NCI-H1417 treated with DMSO at 0.1 percent for 48 hours (cell line): ENCODE measurements around the gene MICB.

Source experiments
- DNase-seq: peaks from one replicate; lab custom pipeline; 2025; lab: John Stamatoyannopoulos, UW

Gene MICB

DNA sequence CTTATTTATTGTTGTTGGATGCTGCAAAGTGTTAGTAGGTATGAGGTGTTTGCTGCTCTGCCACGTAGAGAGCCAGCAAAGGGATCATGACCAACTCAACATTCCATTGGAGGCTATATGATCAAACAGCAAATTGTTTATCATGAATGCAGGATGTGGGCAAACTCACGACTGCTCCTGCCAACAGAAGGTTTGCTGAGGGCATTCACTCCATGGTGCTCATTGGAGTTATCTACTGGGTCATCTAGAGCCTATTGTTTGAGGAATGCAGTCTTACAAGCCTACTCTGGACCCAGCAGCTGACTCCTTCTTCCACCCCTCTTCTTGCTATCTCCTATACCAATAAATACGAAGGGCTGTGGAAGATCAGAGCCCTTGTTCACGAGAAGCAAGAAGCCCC is 12.1 kb downstream of the MICB start:
- no peak for DNase-seq

DNA sequence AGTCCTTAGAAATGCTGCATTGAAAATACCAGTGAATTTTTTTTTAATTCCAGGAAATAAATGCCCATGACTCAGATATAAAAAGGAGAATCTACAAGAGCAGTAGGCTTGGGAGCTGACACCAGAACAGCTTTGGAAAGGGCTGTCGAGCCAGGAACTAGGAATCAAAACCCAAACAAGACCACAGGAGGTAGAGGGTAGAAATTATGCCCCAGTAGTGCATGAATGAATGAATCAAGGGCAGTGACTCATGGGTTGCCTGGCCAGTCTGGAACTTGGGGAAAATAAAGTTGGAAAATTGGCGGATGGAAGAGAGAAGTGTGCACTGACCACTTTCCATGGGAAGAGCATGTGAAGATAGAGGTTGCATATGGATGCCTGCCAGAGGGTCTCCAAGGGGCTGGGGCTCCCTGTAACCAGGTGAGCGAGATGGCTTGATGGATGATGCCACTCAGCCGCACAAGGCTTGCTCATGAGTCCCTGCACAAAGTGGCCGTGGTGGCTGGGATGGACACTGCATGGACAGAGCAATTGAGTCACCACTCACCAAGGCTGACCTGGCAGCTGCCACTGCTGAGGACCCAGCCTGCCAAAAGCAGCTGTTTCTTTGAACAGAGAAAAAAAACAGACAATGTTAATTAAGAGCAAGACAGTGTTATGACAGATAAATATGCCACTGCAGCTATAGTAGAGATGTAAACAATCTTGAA is 15.7 kb downstream of the MICB start:
- DNase-seq, result no peak

- no peak for DNase-seq
Observed at GRCh38 chr6:31521835-31522234, 23.9 kb downstream of the MICB start.

DNA sequence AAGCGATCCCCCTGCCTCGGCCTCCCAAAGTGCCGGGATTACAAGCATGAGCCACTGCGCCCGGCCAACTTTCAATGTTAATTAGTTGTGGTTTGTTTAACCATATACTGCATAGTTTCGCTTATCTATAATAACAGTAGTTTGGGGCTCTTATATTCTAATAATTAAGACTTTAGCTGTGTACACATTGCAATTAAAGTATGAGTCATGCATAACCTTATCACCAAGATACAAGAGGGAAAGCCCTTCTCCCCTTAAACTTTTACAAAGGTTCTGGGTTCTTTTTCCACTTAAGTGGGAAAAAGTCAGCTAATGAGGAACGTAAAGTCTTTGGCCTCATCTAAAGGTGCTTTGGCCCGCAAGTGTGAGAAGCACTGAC is 27.6 kb downstream of the MICB start:
- DNase-seq, result no peak

- no peak for DNase-seq
Observed at GRCh38 chr6:31525932-31526591, 28.1 kb downstream of the MICB start.

DNA sequence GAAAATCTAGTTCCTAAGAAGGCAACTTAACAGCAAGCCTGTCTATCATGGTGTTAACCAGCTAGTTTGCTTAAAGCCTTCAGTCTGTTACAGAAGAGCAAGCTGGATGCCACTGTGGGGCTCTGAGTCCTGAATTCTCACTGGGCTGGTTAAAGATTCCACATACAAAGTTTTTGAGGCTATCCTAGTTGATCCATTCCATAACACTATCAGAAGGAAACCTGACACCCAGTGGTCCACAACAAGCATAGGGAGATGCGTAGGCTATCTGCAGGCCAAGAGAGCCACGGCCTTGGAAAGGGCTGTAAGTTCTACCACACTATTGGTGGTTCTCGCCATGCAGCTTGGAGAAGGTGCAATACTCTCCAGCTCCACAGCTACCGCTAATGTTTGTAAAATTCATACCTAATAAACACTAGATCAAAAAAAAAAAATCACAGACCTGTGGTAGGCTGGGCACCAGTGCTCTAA is 30.4 kb downstream of the MICB start:
- no peak for DNase-seq

DNA sequence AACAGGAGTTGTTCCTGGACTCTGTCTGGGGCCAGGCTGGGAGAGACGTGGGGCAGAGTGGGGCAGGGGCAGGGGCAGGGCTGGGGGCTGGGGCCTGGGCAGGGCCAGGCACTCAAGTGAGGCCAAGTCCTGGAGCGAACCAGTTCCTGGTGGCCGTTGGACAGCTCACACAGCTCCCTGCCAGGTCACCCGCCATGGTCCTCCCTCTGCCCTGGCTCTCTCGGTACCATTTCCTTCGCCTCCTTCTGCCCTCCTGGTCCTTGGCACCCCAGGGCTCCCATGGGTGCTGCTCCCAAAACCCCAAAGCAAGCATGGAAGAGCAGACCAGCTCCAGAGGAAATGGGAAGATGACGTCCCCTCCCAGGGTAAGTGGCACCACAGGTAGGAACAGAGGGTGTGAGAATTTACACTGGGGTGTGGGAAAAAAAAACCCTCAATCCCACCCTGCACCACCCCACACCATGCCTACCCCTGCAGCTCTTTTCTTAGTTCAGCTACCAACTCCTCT is 30.9 kb downstream of the MICB start, which contains the start of gene MCCD1:
TSS of gene MCCD1 (plus strand) at position 142 of the 508 bp plus-strand sequence. CDS start at position 195, 53 bp downstream.
- DNase-seq, result no peak

DNA sequence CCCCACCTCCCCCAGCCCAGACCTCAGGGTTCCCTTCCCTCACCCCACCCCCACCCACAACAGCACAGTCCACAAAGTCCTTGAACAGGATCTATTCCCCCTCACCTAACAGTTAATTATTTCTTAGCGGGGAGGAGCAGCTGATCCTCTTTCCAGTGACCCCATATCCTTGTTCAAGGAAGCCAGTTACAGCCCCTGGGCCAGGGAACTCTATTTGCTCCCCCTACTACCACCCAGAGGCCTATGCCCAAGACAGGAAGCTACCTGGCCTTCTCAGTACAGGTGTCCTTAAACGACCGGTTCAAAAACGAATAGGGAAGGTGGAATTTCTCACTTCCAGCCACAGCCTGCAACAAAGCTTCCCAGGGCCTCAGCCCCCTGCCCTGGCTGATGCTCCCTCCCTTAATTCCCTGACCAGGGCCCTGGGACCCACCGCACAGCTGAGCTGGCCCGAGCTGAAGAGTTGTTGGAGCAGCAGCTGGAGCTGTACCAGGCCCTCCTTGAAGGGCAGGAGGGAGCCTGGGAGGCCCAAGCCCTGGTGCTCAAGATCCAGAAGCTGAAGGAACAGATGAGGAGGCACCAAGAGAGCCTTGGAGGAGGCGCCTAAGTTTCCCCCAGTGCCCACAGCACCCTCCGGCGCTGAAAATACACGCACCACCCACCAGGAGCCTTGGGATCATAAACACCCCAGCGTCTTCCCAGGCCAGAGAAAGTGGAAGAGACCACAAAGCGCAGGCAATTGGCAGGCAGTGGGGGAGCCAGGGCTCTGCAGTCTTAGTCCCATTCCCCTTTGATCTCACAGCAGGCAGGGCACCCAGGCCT is 31.6 kb downstream of the MICB start:
- no peak for DNase-seq

GRCh38 chr6:31530659-31531058 is 32.7 kb downstream of the MICB start:
- no peak for DNase-seq

GRCh38 chr6:31531162-31531561 is 33.2 kb downstream of the MICB start:
- DNase-seq, result no peak

- DNase-seq, result no peak
Observed at GRCh38 chr6:31531771-31532643, 34.1 kb downstream of the MICB start.

GRCh38 chr6:31532644-31533454 is 34.9 kb downstream of the MICB start:
- no peak for DNase-seq

- DNase-seq, result no peak
Observed at GRCh38 chr6:31533455-31533841, 35.5 kb downstream of the MICB start.

DNA sequence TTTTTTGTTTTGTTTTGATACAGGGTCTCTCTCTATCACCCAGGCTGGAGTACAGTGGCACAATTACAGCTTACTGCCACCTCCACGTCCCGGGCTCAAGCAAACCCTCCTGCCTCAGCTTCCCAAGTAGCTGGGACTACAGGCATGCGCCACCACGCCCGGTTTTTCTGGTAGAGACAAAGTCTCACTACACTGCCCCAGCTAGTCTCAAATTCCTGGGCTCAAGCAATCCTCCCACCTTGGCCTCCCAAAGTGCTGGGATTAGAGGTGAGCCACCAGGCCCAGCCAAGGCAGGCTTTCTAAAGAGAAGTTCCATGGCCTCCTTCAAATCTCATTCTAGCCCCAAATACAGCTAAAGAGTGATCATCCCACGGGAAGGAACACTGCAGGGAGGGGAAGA is 36.1 kb downstream of the MICB start:
- DNase-seq, result no peak

DNA sequence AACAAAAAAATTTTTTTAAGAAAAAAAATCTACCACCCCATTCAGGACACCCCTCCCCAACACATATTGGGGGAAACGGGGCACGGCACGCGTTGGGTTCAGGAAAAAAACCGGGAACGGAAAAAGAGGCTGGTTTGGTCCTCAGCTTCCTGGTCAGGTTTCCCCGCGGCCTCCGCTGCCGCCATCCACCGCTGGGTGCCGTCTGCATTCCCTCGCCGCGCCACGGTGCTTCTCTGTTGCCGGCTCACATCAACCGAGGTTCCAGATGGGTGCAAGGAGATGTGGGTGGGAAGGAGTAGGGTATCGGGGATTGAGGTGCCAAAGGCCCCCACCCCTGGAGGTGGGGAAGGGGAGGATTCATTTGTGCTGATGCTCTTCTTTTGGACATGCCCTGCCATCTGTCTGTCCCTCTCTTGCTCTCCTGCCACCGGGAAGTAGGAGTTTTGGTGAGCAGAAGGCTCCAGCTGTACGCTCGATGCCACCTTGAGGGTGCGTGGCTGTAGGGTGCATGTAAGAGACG is 36.6 kb downstream of the MICB start:
- DNase-seq, result no peak

DNA sequence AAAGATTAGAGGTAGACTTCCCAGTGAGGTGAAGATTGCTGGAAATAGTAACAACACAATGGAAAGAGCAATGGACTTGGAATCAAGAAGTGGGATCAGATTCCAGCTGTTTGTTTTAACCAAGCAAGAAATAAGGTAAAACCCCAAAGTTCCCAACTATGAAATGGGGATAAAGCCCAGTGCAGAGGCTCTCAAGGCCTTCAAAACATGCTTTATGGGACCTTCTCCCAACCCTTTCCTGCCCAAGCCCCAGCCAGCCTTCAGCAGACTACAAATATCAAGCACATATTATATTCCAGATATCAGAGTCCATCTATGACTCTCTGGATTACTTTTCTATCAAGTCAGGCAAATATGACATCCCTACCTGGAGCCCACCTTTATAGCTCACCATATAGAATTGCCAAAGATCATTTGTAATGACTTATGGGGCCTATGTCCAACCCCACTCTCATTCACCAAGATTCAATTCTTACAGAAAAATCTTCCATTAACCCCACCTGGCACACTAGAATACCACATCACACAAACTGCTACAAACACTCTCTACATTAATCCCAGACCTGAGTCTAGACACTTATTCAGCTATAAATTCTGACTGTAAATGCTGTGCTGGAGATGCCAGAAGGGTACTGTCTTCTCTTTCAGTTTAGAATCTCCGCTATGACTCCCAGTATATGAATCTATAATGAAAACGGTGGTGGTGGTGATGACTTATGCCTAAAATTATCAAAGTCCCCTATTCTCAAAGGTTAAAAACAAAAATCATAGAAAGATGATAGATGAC is 37.8 kb downstream of the MICB start:
- no peak for DNase-seq

- DNase-seq, result no peak
Observed at GRCh38 chr6:31538805-31539400, 41.0 kb downstream of the MICB start.

- DNase-seq, result no peak
Observed at GRCh38 chr6:31540640-31541039, 42.7 kb downstream of the MICB start.

- DNase-seq, result no peak
Observed at GRCh38 chr6:31541059-31541657, 43.2 kb downstream of the MICB start.
